Stimulated activated CD8-positive, alpha-beta memory T cell treated with anti-CD3 and anti-CD28 coated beads, Interleukin-2, amount 100 ng/mL, for 48 hours (primary cell): ENCODE measurements around the gene LHFPL2.
"Not testable (repeated sequence)": the region's sequence is repeated elsewhere in the genome, so short reads cannot be mapped to it uniquely, and the experiment has no call there.

Experiments
- DNase-seq, 2 donors: peaks; one replicate each; pipeline ENCODE4 v3.0.0-alpha.2; 2020; ENCODE audit warnings: low read depth in 2 of 2

The LHFPL2 gene

GRCh38 chr5:78640662-78641474, 7.7 kb downstream of the LHFPL2 start:
- DNase-seq, result no peak

GRCh38 chr5:78639791-78640190, 8.8 kb downstream of the LHFPL2 start:
- DNase-seq, result no peak

DNA sequence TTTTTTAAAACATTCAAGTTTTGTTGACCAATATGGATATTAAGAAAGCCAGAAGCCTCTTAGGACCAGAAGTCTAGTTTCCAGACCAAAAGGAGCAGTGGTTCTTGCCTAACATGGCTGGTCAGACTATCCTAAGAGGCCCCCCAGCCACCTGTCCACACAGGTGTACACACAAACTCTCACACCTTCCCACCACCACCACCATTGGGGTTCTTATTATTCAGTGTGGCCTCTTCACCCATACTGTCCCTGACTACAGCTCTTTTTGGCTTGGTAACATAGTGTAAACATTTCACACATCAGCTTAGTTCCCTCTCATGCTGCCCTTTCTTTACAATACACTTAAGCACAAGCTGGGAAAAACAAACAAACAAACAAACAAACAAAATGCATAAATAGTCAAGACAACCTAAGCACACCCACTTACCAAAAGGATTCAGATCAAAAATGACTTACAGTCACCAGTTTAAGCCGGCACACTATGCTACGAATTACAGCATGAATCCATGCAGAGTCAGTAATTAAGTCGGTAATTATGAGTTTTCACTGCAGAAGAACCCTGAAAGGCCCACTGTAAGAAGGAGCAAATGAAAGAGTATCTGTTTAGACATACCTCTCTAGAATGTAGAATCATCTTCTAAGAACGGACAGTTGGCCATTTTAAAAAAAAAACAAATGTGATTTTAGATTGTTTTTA, 9.5 kb downstream of the LHFPL2 start:
- no peak for DNase-seq

DNA sequence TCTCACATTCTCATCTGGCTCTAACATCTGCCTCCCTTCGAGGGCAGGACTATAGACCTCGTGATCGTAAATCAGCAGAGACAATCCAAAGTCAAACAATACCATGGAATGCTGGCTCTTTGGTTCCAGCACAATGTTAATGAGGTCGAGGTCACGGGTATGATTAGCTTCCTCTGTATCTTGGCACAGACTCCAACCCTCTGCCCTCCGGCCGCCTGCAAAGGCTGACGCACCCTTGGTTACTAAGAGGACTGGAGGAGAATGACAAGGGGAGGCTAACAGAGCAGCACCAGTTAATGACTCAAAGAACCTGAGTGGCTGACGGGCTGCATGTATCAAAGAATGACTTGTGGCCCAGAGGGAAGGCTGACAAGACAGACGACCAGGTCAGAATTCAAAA, 10.1 kb downstream of the LHFPL2 start:
- no peak for DNase-seq

DNA sequence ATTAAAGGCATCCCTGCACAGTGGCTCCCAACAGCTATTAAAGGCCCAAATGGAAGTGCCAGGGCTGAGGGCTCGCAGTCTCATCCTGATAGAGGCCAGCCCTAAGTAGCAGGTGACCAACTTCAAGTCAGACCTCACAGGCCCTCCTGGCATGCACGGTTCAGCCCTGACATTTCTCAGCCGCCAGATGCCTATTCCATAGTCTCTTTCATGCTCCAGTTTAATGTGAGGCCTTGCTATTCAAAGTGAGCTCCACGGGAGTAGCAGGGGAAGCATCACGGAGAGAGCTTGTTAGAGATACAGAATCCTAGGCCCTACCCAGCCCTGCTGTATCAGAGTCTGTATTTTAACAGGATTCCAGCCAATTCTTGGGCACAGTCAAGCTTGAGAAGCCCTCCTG, 11.1 kb downstream of the LHFPL2 start:
- DNase-seq, result no peak

DNA sequence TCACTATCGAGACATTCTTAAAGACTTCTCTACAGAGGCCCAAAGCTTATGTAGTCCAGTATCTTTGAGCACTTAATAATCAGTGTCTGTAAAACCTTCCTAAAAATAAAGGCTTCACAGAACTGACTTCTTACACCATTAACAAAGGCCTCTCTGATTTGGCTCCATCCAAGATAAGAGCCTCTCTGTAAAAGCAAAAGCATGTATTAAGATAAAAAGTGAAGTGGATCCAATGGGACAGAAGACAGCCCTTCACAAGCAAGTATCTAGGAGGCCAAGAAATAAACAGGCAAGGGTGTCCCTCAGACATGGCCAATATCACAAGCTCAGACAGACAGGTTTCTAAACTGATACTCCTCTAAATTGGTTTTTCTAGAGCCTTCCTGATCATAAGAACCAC, 11.9 kb downstream of the LHFPL2 start:
- no peak for DNase-seq

DNA sequence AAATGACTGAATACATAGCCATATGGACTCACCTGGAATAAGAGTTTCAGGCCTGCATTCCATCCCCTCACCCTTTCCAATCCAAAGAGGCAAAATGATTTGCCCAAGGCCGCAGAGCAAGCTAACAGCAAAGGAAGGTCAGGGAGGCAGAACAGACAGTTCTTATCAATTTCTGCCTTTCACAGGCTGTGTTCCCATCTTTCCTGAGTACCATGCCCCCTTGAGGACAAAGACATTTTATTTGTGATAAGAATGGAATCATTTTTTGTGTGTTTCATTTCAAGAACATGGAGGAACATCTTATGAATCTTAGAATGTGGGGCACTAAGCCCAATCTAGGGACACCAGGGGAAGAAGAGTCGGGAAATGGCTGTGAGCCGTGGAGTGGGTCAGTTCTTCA, 13.9 kb downstream of the LHFPL2 start:
- no peak for DNase-seq

GRCh38 chr5:78634229-78634628, 14.3 kb downstream of the LHFPL2 start:
- DNase-seq, result no peak

DNA sequence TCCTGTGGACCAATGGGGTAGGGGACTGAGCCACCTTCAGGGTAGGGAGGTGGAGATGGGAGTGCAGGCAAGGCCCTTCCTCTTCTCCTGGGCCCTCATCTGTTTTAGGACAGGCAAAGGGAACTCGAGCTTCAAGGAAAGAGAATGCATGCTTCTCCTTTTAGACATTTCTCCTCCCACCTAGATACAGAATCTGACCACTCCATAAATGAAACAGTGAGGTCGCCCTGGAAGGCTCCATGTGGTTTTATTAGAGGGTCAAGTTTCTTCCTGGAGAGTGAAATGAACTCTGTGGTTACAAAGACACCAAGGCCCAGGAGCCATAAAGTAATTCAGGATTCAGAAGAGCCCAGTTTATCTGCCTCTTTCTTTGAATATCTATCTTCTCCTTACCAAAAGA, 14.9 kb downstream of the LHFPL2 start:
- DNase-seq, result no peak

DNA sequence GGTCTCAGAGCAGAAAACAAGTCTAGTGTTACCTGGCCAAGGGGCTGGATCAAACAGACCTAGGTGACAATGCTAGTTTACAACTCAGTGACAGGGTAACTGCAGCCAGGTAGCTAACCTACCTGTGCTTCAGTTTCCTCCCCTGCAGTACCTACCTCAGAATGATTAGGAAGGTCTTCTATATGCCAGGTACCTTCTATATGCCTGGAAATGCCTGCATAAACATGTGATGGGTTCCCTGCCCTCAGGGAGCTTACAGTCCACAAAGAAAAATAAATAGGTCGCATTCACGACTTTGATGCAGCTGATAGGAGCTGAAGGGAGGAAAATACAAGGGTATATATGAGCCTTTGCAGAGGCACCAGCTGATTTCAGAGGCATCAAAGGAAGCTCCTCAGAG, 16.1 kb downstream of the LHFPL2 start:
- no peak for DNase-seq

DNA sequence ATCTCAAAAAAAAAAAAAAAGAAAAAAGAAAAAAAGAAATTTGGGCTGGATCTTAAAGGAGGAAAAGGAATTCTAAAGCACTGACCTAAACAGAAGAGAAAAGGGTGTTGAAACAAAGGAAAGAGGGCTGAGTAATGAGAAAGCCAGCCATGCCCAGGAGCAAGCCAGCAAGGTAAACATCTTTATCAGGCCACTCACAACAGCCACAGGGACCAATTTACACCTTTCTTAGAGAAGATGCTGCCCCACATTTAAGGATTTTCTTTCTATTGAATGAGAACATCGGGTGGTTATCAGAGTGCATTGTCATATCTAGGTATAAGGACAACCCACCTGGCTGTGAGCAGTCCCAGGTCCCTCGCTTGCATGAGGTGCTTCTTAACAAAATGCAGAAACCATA, 16.6 kb downstream of the LHFPL2 start:
- DNase-seq, result no peak

GRCh38 chr5:78630047-78630446, 18.5 kb downstream of the LHFPL2 start:
- no peak for DNase-seq

DNA sequence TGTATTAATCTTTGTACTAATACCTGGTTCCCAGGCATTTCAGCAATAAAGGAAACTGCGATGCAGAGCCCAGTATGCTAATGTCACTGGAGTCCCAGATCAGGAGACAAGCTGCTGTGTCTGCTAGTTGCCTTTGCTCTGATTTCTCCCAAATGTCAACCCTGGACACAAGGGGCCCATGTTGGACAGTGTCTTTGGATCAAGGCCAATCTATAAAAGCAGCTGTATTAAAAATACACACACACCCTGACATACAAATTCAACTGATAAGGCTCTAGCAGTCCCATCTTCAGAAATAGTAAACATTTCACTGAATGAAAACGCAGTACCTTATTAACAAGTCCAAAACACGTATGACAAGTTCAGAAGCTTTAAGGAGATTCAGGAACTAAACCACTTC, 18.9 kb downstream of the LHFPL2 start:
- DNase-seq, result no peak

DNA sequence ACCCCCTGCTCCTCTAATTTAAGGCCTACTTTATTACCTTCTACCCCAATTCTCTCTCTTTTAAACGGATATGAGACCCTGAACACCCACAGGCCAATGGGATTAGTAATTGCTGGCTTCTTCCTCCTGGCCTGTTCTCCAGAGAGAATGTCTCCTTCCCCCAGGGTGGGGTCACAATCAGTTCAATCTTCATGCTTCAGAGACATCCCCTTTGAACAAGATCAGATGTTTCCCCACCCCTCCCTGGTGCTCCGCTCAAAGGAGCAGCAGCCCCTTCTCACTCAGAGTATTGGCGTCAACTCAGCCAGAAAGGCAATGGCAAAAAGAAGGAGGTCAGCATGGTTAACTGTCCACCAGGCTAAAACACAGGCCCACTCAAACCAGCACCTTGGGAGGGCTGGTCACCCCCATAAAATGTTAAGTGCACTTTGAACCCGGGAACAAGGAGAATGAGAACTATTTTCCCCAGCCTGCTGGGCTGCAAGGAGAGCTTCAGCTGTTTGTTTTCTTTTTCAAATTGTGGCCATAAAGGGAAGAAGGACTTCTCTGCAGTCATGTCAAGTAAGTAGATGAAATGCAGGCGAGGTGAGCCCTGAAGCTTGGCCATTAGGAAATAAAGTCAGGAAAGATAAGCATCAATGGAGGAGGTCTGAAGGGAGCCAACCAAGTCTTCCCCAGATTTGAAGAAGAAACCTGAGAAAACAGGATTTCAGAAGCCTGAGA, 20.1 kb downstream of the LHFPL2 start:
- DNase-seq, result no peak

- DNase-seq, result no peak
Measured at GRCh38 chr5:78627766-78628165, 20.8 kb downstream of the LHFPL2 start.

DNA sequence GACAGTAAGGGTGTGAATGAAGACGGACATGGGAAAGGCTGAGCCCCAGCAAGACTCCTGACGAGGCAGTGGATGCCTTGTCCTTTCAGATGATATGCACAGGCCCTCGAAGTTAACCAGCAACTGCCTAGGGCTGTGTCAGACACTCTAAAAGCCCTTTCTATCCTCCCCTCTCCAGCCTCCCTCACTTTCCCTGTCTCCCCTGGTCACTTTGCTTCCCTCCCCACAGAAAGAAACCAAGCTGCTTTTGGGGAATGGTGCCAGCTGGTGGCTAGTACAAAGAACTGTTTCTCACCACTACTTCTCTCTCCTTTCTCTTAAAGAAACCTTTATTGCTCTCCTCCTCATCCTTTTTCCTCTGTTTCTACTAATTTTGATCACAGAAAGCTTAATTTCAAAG, 21.4 kb downstream of the LHFPL2 start:
- no peak for DNase-seq

- no peak for DNase-seq
Measured at GRCh38 chr5:78626009-78626571, 22.5 kb downstream of the LHFPL2 start.

DNA sequence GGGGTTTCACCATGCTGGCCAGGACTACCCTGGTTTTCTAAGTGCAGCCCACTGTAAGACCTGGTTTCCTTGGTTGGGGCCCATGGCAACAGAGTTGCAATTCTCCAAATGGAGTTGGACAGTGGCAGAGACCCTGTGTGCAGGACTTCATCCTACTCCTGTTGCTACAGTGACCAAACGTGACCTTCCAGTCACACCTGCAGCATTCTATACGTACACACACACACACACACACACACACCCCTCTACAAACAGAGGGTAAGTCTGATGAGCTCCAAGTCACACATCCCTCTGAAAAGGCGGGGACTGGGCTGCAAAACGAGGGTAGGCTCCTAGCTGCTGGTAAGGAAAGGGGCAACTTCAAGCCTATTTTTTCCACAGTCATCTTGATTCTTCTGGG, 23.6 kb downstream of the LHFPL2 start:
- no peak for DNase-seq

DNA sequence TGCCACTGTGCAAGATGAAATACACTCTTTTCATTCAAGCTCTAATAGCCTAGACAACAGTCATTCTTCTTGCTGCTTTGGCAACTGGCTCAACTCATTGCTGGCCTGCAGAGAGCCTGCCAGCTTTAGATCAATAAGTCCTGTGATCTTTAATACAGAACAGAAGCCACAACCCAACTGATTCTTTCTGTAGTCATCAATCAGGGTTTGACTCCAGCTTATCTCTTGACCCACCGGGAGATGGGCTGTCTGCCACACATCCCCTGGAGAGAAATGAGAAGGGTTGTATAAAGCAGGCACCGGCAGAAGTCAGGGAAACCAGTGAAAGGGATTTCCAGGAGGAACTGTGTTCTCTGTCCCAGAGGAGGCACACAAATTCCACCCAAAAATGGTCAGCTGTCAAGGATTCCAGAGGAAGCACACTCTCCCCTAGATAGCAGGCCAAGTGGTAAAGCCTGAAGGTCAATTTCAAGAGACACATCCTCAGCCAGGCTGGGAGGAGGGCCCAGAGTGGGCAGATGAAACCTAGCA, 24.5 kb downstream of the LHFPL2 start:
- no peak for DNase-seq

GRCh38 chr5:78622302-78622971, 26.1 kb downstream of the LHFPL2 start:
- no peak for DNase-seq

GRCh38 chr5:78621291-78621738, 27.3 kb downstream of the LHFPL2 start:
- no peak for DNase-seq

DNA sequence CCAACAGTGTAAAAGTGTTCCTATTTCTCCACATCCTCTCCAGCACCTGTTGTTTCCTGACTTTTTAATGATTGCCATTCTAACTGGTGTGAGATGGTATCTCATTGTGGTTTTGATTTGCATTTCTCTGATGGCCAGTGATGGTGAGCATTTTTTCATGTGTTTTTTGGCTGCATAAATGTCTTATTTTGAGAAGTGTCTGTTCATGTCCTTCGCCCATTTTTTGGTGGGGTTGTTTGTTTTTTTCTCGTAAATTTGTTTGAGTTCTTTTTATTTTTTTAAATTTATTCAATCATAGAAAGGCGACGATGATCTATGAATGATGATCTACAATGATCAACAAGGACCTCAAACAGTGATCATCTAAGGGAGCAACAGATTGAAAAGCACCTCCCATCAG, 28.5 kb downstream of the LHFPL2 start:
- DNase-seq, result not testable (repeated sequence)
